ENCODE data around the gene MEF2A. TPM values are rescaled to one million over a fixed set of nuclear protein-coding genes. Genes with fewer than 3 reads are reported as not detected.

Gene MEF2A
- polyA plus RNA-seq, 1 experiment, result 34.3 TPM

DNA sequence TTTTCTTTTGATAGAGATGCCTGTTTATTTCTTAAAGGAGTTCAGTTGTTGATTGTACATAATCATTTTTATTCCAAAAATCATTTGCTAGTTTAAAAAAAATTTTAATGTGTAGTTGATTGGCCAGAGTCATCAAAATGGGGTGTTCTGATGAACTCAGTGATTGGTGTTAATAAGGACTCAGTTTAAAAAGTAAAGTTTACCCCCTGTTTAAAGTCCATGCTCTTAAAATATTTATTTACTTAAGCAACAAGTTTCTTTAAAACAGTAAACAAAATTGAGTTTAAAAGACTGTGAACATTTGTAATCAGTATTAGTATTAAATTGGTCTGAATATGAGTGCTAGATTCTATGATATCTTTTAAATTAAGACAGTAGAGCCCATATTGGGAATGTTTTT is 56.0 kb downstream of the MEF2A start:
- TF ChIP-seq, protein P1, sequence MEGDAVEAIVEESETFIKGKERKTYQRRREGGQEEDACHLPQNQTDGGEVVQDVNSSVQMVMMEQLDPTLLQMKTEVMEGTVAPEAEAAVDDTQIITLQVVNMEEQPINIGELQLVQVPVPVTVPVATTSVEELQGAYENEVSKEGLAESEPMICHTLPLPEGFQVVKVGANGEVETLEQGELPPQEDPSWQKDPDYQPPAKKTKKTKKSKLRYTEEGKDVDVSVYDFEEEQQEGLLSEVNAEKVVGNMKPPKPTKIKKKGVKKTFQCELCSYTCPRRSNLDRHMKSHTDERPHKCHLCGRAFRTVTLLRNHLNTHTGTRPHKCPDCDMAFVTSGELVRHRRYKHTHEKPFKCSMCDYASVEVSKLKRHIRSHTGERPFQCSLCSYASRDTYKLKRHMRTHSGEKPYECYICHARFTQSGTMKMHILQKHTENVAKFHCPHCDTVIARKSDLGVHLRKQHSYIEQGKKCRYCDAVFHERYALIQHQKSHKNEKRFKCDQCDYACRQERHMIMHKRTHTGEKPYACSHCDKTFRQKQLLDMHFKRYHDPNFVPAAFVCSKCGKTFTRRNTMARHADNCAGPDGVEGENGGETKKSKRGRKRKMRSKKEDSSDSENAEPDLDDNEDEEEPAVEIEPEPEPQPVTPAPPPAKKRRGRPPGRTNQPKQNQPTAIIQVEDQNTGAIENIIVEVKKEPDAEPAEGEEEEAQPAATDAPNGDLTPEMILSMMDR (IDR thresholded peaks at IDR 0.05; ENCODE audit: insufficient read depth, low read depth, low read length), result no peak
- ChIA-PET POLR2A (no interaction called here), CTCF (interaction anchor here (1.0 kb wide), 1 partner anchor 24 kb away, joined by 4 read pairs; no protein-coding TSS in a partner anchor)
- H3K27me3 ChIP-seq (ENCODE audit: control insufficient read depth, insufficient read depth, low read length), result no peaks in the 10 kb centered on the region
- no peak overlapping the region for H3K4me3 ChIP-seq (ENCODE audit: low read depth, low read length)
- H3K36me3 ChIP-seq (ENCODE audit: control insufficient read depth, insufficient read depth, low read length), result no peaks in the 10 kb centered on the region
- DNase-seq (ENCODE audit: low read depth), result no peak

DNA sequence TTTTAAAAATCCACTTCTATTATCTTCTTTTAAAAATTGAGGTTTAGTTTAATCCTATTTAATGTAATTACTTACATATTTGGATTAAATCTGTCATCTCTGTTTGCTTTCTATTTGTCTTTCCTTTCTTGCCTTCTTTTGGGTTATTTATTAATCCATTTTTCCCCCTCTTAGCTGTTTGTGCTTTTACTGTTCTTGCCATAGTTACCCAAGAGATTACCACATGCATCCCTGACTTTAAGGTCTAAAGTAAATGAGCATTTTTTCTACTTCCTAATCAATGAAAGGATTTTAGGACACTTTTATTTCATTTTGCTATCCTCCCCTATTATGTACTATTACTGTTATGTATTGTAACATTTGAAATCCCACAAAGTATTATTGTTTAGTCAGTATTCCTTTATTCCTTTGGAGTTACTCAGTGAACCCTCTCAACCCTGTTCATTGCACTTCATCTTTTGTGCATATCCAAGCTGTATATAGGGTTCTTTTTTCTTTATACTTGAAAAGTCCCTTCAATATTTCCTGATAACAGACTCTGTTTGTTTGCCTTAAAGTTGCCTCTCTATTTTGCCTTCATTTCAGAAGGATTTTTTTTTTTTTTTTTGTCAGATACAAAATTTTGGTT is 62.7 kb downstream of the MEF2A start:
- ChIA-PET POLR2A (no interaction called here), CTCF (interaction anchor here (0.6 kb wide), 1 partner anchor 31 kb away, joined by 3 read pairs; no protein-coding TSS in a partner anchor)
- Histone ChIP-seq H3K36me3 (ENCODE audit: control insufficient read depth, insufficient read depth, low read length) (no peaks in the 10 kb centered on the region), H3K4me3 (ENCODE audit: low read depth, low read length) (no peak overlapping the region), H3K27me3 (ENCODE audit: control insufficient read depth, insufficient read depth, low read length) (no peaks in the 10 kb centered on the region)
- TF ChIP-seq, protein P1 (IDR thresholded peaks at IDR 0.05; ENCODE audit: insufficient read depth, low read depth, low read length), result no peak
- DNase-seq (ENCODE audit: low read depth), result no peak

DNA sequence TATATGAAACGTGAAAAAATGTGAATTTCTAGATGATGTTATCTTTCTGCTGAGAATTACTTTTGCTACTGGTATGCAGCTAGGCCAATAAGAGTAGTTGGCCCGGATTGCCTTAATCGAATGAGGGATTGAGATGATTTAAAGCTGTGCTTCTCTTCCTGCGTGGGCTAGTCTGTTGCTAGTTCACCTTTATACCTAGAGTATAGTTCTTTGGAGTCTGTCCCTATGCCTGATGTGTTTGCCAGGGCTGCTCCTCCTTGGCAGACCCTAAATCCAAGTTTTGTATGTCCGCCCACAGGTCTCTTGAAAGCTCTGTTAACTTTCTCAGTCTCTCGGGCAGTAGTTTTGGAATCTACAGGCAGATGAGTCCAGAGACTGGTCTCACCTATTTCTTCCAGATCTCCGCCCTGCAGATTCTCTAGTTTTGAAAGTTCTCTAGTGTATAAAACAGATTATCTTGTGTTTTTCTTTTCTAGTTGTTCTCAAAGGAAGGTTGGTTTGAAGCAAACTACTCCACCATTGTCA is 64.9 kb downstream of the MEF2A start:
- TF ChIP-seq, protein P1 (IDR thresholded peaks at IDR 0.05; ENCODE audit: insufficient read depth, low read depth, low read length), result no peak
- ChIA-PET CTCF (no interaction called here), POLR2A (no interaction called here)
- Histone ChIP-seq H3K4me3 (ENCODE audit: low read depth, low read length) (no peak overlapping the region), H3K36me3 (ENCODE audit: control insufficient read depth, insufficient read depth, low read length) (no peaks in the 10 kb centered on the region), H3K27me3 (ENCODE audit: control insufficient read depth, insufficient read depth, low read length) (no peaks in the 10 kb centered on the region)
- no peak for DNase-seq (ENCODE audit: low read depth)

DNA sequence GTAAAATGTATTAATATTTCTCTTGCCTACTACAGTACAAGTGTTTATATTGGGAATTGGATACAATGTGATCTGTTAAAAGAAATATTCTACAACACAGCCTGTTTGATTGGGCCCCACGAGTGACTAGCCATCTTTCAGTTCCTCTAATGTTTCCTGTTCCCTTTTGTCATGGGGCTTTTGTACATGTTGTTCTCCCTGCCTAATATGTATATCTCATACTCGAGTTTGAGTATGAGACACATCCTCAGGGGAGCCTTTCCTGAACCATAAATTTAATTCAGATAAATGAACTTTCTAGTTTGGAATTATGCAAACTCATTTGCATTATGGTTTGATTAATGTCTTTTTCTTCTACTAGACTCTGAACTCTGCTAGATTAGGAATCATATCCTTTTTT is 65.5 kb downstream of the MEF2A start:
- Histone ChIP-seq H3K27me3 (ENCODE audit: control insufficient read depth, insufficient read depth, low read length) (no peaks in the 10 kb centered on the region), H3K36me3 (ENCODE audit: control insufficient read depth, insufficient read depth, low read length) (no peaks in the 10 kb centered on the region), H3K4me3 (ENCODE audit: low read depth, low read length) (no peak overlapping the region)
- TF ChIP-seq, protein P1 (IDR thresholded peaks at IDR 0.05; ENCODE audit: insufficient read depth, low read depth, low read length), result no peak
- CTCF ChIA-PET, result no interaction called here
- no peak for DNase-seq (ENCODE audit: low read depth)
- POLR2A ChIA-PET, result no interaction called here

DNA sequence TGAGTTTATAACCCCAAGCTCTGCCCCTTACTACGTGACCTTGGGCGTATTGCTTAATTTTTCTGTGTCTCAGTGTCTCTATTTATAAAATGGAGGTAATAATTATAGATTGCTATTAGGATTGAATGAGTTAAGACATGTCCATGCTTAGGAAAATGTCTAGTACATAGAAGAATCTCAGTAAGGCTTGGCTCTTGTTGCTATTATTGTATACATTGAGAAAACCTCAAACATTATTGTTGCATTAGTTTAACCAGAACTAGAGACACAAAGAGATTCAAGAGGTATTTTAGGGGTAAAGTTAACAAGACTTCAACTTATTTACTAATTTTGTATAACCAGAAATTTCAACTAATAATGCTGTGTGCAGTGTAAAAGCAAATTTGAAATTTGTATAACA is 66.7 kb downstream of the MEF2A start:
- no peaks in the 10 kb centered on the region for H3K27me3 ChIP-seq (ENCODE audit: control insufficient read depth, insufficient read depth, low read length)
- no peaks in the 10 kb centered on the region for H3K36me3 ChIP-seq (ENCODE audit: control insufficient read depth, insufficient read depth, low read length)
- H3K4me3 ChIP-seq (ENCODE audit: low read depth, low read length), result no peak overlapping the region
- DNase-seq (ENCODE audit: low read depth), result no peak
- TF ChIP-seq, protein P1 (IDR thresholded peaks at IDR 0.05; ENCODE audit: insufficient read depth, low read depth, low read length), result no peak
- ChIA-PET CTCF (no interaction called here), POLR2A (no interaction called here)

Measured in BJ (cell line).